ENCODE results near the gene PSMD11. TPM values are rescaled to one million over a fixed set of nuclear protein-coding genes. Genes with fewer than 3 reads are reported as not detected.

Gene PSMD11
- total RNA-seq, 1 donor from 2014 or later, result 110 TPM

DNA sequence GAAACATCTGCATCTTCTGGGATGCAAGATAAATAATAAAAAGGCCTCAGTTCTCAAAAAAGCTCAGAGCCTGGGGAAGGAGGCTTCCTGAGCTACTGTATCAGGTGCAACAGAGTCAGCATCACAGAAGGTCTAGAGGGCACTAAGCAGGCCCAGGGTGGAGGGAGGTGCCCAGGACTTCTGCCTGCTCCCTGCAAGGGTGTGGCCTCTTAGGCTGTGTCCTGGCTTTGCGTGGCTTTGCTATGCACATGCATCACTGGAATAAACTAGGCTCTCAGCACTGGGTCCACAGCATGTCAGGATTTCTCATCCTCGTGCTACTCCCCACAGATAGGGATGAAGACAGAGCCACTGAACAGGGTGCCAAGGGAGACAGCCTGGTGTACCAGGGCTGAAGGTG is 68.0 kb downstream of the PSMD11 start:
- DNase-seq (ENCODE audit: low spot score), result no peak
- no peak overlapping the region for H3K27ac Mint-ChIP-seq (ENCODE audit: unreplicated experiment)
- H3K4me1 Mint-ChIP-seq (ENCODE audit: unreplicated experiment), result peaks cover 3% of the 10 kb centered on the region

DNA sequence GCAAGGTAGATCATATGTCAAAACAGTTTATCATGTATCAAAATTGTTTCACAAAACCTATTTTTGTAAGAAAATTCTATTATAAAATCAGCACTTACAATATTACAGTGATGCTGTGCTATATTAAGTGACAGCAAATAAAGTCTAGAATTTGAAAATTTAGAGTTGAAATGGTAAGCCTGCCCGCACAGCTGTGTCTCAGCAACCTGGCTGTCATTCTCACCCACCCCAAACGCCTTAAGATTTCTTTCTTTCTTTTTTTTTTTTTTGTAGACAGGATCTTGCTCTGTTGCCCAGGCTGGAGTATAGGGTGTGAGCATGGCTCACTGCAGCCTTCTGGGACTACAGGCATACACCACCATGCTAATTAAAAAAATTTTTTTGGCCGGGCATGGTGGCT is 69.3 kb downstream of the PSMD11 start:
- TF ChIP-seq, protein P1, sequence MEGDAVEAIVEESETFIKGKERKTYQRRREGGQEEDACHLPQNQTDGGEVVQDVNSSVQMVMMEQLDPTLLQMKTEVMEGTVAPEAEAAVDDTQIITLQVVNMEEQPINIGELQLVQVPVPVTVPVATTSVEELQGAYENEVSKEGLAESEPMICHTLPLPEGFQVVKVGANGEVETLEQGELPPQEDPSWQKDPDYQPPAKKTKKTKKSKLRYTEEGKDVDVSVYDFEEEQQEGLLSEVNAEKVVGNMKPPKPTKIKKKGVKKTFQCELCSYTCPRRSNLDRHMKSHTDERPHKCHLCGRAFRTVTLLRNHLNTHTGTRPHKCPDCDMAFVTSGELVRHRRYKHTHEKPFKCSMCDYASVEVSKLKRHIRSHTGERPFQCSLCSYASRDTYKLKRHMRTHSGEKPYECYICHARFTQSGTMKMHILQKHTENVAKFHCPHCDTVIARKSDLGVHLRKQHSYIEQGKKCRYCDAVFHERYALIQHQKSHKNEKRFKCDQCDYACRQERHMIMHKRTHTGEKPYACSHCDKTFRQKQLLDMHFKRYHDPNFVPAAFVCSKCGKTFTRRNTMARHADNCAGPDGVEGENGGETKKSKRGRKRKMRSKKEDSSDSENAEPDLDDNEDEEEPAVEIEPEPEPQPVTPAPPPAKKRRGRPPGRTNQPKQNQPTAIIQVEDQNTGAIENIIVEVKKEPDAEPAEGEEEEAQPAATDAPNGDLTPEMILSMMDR (IDR thresholded peaks at IDR 0.05; ENCODE audit: unreplicated experiment), result no peak
- H3K4me3 Mint-ChIP-seq (ENCODE audit: unreplicated experiment), result no peak overlapping the region
- no peaks in the 10 kb centered on the region for H3K9me3 Mint-ChIP-seq (ENCODE audit: unreplicated experiment)
- no peaks in the 10 kb centered on the region for H3K27me3 Mint-ChIP-seq (ENCODE audit: unreplicated experiment)
- peaks cover 4% of the 10 kb centered on the region for H3K4me1 Mint-ChIP-seq (ENCODE audit: unreplicated experiment)
- no peak overlapping the region for H3K27ac Mint-ChIP-seq (ENCODE audit: unreplicated experiment)
- H3K36me3 Mint-ChIP-seq (ENCODE audit: low read depth, unreplicated experiment), result no peaks in the 10 kb centered on the region
- DNase-seq (ENCODE audit: low spot score), result no peak

More for the DNA sequence above, 68.0 kb downstream of the PSMD11 start:
- no peaks in the 10 kb centered on the region for H3K36me3 Mint-ChIP-seq (ENCODE audit: low read depth, unreplicated experiment)
- no peaks in the 10 kb centered on the region for H3K9me3 Mint-ChIP-seq (ENCODE audit: unreplicated experiment)
- H3K4me3 Mint-ChIP-seq (ENCODE audit: unreplicated experiment), result no peak overlapping the region
- no peaks in the 10 kb centered on the region for H3K27me3 Mint-ChIP-seq (ENCODE audit: unreplicated experiment)
- TF ChIP-seq, protein P1 (IDR thresholded peaks at IDR 0.05; ENCODE audit: unreplicated experiment), result no peak

DNA sequence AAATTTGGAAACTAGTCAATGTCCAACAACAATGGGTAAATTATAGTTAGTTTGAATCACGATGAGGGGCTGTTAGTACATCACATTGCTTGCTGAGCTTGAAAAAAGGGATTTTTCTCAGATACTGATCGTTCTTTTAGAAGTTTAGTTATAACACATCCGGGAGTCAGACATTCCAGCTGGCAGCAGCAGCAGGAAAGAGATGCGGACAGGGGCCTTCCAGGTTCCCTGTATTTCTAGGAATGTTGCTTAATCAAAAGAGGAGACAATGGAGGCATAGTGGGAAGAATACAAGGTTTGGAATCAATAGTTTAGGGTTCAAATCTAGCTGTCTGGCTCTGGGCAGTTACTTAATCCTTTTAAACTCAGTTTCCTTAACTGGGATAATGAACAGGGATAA is 70.3 kb downstream of the PSMD11 start:
- H3K27me3 Mint-ChIP-seq (ENCODE audit: unreplicated experiment), result peaks cover 1% of the 10 kb centered on the region
- no peaks in the 10 kb centered on the region for H3K36me3 Mint-ChIP-seq (ENCODE audit: low read depth, unreplicated experiment)
- no peak overlapping the region for H3K27ac Mint-ChIP-seq (ENCODE audit: unreplicated experiment)
- TF ChIP-seq, protein P1 (IDR thresholded peaks at IDR 0.05; ENCODE audit: unreplicated experiment), result no peak
- H3K4me1 Mint-ChIP-seq (ENCODE audit: unreplicated experiment), result peaks cover 9% of the 10 kb centered on the region
- DNase-seq (ENCODE audit: low spot score), result no peak
- H3K4me3 Mint-ChIP-seq (ENCODE audit: unreplicated experiment), result no peak overlapping the region
- H3K9me3 Mint-ChIP-seq (ENCODE audit: unreplicated experiment), result no peaks in the 10 kb centered on the region

DNA sequence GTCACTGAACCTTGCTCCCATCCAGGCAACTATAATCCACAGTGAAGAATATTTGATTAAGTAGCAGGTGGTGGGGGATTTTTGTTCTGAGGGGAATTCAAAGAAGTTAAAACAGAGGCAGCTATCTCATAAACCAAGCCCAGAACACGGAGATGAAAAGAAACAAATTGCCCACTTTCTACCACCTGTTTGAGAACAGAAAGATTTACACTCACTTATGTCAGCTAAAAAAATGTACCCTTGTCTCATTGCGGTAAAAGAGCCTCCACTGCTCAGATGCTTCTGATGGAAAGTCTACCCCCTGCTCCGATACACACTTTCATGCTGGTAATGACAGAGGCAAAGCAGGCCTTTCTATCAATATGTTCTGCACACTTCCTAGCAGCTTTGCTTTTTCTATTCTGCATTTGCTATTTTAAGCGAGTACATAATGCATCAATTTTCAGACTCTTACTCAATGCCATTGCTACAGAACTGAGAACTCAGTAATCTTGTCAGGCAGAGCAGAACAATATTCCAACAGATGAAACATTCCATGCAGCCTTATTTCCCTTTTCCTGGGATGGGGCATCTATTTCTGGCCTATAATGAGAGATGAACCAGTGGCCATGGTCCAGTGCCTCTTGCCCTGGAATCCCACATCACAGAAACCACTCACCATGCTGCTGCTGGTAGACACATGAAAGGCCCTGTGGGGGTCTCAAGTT is 71.5 kb downstream of the PSMD11 start:
- H3K27ac Mint-ChIP-seq (ENCODE audit: unreplicated experiment), result no peak overlapping the region
- H3K27me3 Mint-ChIP-seq (ENCODE audit: unreplicated experiment), result peaks cover 1% of the 10 kb centered on the region
- DNase-seq (ENCODE audit: low spot score), result no peak
- no peaks in the 10 kb centered on the region for H3K9me3 Mint-ChIP-seq (ENCODE audit: unreplicated experiment)
- H3K4me1 Mint-ChIP-seq (ENCODE audit: unreplicated experiment), result peaks cover 20% of the 10 kb centered on the region
- H3K36me3 Mint-ChIP-seq (ENCODE audit: low read depth, unreplicated experiment), result no peaks in the 10 kb centered on the region
- no peak overlapping the region for H3K4me3 Mint-ChIP-seq (ENCODE audit: unreplicated experiment)
- TF ChIP-seq, protein P1 (IDR thresholded peaks at IDR 0.05; ENCODE audit: unreplicated experiment), result no peak

DNA sequence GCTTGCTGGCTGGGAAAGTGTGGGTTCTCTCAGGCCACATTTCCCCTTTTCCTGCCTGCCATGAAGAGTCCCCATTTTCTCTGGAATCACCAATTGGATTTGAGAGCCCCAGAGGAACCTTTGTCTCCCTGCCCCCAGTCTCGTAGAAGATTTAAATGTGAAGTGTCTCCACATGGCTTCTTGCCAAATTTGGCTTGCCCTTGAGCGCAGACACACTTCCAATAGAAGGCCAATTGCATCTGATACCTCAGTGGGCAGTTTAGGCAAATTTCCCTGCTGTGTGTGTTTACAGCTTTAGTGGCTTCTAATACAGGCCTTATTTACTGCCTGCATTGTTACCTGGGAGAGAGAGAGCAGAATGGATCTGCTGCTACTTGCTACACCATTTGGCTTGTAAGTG is 72.1 kb downstream of the PSMD11 start:
- Mint-ChIP-seq H3K36me3 (ENCODE audit: low read depth, unreplicated experiment) (no peaks in the 10 kb centered on the region), H3K27me3 (ENCODE audit: unreplicated experiment) (peaks cover 4% of the 10 kb centered on the region), H3K4me3 (ENCODE audit: unreplicated experiment) (no peak overlapping the region), H3K9me3 (ENCODE audit: unreplicated experiment) (no peaks in the 10 kb centered on the region), H3K27ac (ENCODE audit: unreplicated experiment) (no peak overlapping the region), H3K4me1 (ENCODE audit: unreplicated experiment) (peaks cover 23% of the 10 kb centered on the region)
- DNase-seq (ENCODE audit: low spot score), result no peak
- TF ChIP-seq, protein P1 (IDR thresholded peaks at IDR 0.05; ENCODE audit: unreplicated experiment), result no peak
